Activated T-helper 9 cell treated with anti-CD3 and anti-CD28 coated beads, Interleukin-2, amount 50 U/mL, for 16 hours (primary cell): ENCODE results near the gene FSD1L.
A peak's percentile ranks its signal among the peaks of the same experiment; 100 is the strongest.
"Not testable (repeated sequence)": the region's sequence is repeated elsewhere in the genome, so short reads cannot be mapped to it uniquely, and the experiment has no call there.

ENCODE experiments used
- DNase-seq: peaks from one replicate; pipeline ENCODE4 v3.0.0-alpha.2; 2020; ENCODE audit warnings: low read depth

The FSD1L gene

GRCh38 chr9:105485131-105485530, 37.3 kb downstream of the FSD1L start:
- no peak for DNase-seq

GRCh38 chr9:105496826-105497225, 49.0 kb downstream of the FSD1L start:
- DNase-seq: no peak

- DNase-seq: no peak
Measured at GRCh38 chr9:105497704-105498103, 49.9 kb downstream of the FSD1L start.

- DNase-seq: no peak
Measured at GRCh38 chr9:105500108-105500766, 52.4 kb downstream of the FSD1L start.

- no peak for DNase-seq
Measured at GRCh38 chr9:105501414-105501813, 53.6 kb downstream of the FSD1L start.

- no peak for DNase-seq
Measured at GRCh38 chr9:105502276-105502675, 54.4 kb downstream of the FSD1L start.

- no peak for DNase-seq
Measured at GRCh38 chr9:105503881-105504280, 56.0 kb downstream of the FSD1L start.

GRCh38 chr9:105507096-105507790, 59.4 kb downstream of the FSD1L start:
- DNase-seq: no peak

- no peak for DNase-seq
Measured at GRCh38 chr9:105508530-105508929, 60.7 kb downstream of the FSD1L start.

GRCh38 chr9:105510024-105510423, 62.2 kb downstream of the FSD1L start:
- no peak for DNase-seq

- DNase-seq: no peak
Measured at GRCh38 chr9:105511446-105511845, 63.6 kb downstream of the FSD1L start.

GRCh38 chr9:105515811-105516413, 68.1 kb downstream of the FSD1L start:
- DNase-seq: no peak

GRCh38 chr9:105519710-105520369, 72.0 kb downstream of the FSD1L start:
- peak; percentile 11 for DNase-seq

- DNase-seq: not testable (repeated sequence)
Measured at GRCh38 chr9:105520992-105521391, 73.2 kb downstream of the FSD1L start.

GRCh38 chr9:105522618-105523385, 75.0 kb downstream of the FSD1L start:
- DNase-seq: not testable (repeated sequence)

GRCh38 chr9:105531530-105531929, 83.7 kb downstream of the FSD1L start:
- no peak for DNase-seq

- DNase-seq: no peak
Measured at GRCh38 chr9:105535920-105536668, 88.3 kb downstream of the FSD1L start.

- no peak for DNase-seq
Measured at GRCh38 chr9:105539452-105539851, 91.6 kb downstream of the FSD1L start.

GRCh38 chr9:105541838-105542237, 94.0 kb downstream of the FSD1L start:
- no peak for DNase-seq

GRCh38 chr9:105554042-105554441, 106.2 kb downstream of the FSD1L start:
- DNase-seq: no peak
